ENCODE results near the gene ITGB1BP1. TPM values are rescaled to one million over a fixed set of nuclear protein-coding genes. Genes with fewer than 3 reads are reported as not detected.

ITGB1BP1 gene, protein sequence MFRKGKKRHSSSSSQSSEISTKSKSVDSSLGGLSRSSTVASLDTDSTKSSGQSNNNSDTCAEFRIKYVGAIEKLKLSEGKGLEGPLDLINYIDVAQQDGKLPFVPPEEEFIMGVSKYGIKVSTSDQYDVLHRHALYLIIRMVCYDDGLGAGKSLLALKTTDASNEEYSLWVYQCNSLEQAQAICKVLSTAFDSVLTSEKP
- 162 to 220 TPM (median 176 TPM) in 5 replicates for total RNA-seq (2022; extraction: Qiagen RNA extraction)

DNA sequence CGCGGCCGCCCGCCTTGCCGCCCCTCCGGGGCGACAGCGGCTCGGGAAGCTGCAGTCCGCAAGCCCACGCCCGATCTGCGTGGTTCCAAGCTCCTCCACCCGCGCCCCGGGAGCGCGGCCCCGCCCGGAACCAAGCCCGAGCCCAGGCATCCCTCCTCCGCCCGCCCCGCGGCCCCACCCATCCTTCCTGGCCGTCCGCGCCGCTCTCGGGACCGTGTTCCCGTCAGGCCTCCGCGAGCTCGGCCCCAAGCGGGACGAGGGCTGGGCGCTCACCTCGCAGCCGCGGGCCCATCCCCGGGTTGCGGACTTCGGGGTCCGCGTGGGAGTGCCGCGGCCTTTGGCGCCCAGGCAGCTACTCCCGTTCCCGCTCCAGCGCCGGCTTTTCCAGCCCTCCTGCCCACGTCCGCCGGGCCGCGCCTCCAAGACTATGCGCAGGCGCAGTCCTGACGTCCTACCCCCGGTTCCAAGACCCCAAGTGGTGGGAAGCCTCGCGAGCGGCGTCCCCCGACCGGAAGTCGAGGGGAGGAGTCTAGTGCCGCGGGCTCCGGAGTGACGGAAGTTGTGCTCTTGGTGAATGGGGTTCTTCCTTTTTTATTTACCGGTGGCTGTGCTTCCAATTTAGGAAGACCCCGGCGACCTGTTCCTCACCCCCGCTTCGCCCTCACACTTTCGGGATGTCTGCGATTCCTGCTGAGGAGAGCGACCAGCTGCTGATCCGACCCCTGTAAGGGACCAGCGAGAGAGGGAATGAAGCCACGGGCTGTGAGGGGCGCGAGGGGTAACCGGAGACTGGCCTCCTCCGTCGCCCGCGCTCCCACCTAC, at the start of gene ITGB1BP1, which contains the start of gene CPSF3:
ITGB1BP1 (minus strand) TSS at position 429 of the 822 bp plus-strand sequence. CDS start 4,831 bp downstream, outside the sequence.
CPSF3 (plus strand) TSS at position 555 of the 822 bp plus-strand sequence; CDS start at position 675, 120 bp downstream.

Other genes with a start within 250 kb of the ITGB1BP1 start
- gene ASAP2, start 216.7 kb downstream of the ITGB1BP1 start, total RNA-seq (2022; extraction: Qiagen RNA extraction), result 38.4 to 69.0 TPM (median 64.1 TPM) in 5 replicates
- 56.0 to 60.8 TPM (median 58.1 TPM) in 5 replicates for gene CPSF3, start 126 bp upstream of the ITGB1BP1 start, total RNA-seq (2022; extraction: Qiagen RNA extraction)
- gene IAH1, start 51.0 kb upstream of the ITGB1BP1 start, total RNA-seq (2022; extraction: Qiagen RNA extraction), result 90.9 to 109 TPM (median 103 TPM) in 5 replicates
- gene ADAM17, start 132.3 kb upstream of the ITGB1BP1 start, total RNA-seq (2022; extraction: Qiagen RNA extraction), result 28.1 to 37.6 TPM (median 37.2 TPM) in 5 replicates
- gene YWHAQ, start 207.5 kb upstream of the ITGB1BP1 start, total RNA-seq (2022; extraction: Qiagen RNA extraction), result 1,138 to 1,236 TPM (median 1,184 TPM) in 5 replicates